Kidney epithelial cell (primary cell): ENCODE results near the gene AFP. TPM values are rescaled to one million over a fixed set of nuclear protein-coding genes. Genes with fewer than 3 reads are reported as not detected.
A peak's percentile ranks its signal among the peaks of the same experiment; 100 is the strongest.

Experiments
- DNase-seq: peaks from one replicate; pipeline ENCODE4 v3.0.0-alpha.2; 2010; ENCODE audit warnings: low read depth
- H3K27me3 ChIP-seq: 2 replicates; pipeline ENCODE4 v1.6.0; 2011; ENCODE audit warnings: low read length; ENCODE audit not compliant: control insufficient read depth, insufficient read depth
- H3K36me3 ChIP-seq: 2 replicates; pipeline ENCODE4 v1.5.1; 2011; ENCODE audit warnings: low read length; ENCODE audit not compliant: control insufficient read depth, insufficient read depth
- H3K4me3 ChIP-seq: 2 replicates; pipeline ENCODE4 v1.5.1; 2011; ENCODE audit warnings: low read depth, mild to moderate bottlenecking, control low read depth, low read length
- CTCF ChIP-seq: IDR thresholded peaks from 2 replicates; pipeline ENCODE4 v1.5.1; 2011; ENCODE audit warnings: mild to moderate bottlenecking, moderate library complexity, low read length, control low read depth, inconsistent platforms; ENCODE audit not compliant: insufficient read depth, poor library complexity, severe bottlenecking
- total RNA-seq: library from RNA; depleted of rRNA; stranded (reverse); fragments of >200 nt; gene quantifications from 2 replicates; pipeline ENCODE4 v1.2.3, GENCODE V29; 2015

AFP gene
- total RNA-seq, 1 donor from 2014 or later: not detected

- no peak for DNase-seq
- Histone ChIP-seq H3K27me3 (no peaks in the 10 kb centered on the region), H3K4me3 (no peak overlapping the region), H3K36me3 (no peaks in the 10 kb centered on the region)
- TF ChIP-seq CTCF: no peak
Observed at GRCh38 chr4:73429826-73430587, 6.0 kb upstream of the AFP start.

GRCh38 chr4:73431813-73432168 lies 4.2 kb upstream of the AFP start:
- H3K27me3 ChIP-seq: no peaks in the 10 kb centered on the region

GRCh38 chr4:73432169-73433000 lies 3.6 kb upstream of the AFP start:
- Histone ChIP-seq H3K36me3 (no peaks in the 10 kb centered on the region), H3K27me3 (no peaks in the 10 kb centered on the region)
- TF ChIP-seq CTCF: no peak

More at GRCh38 chr4:73431813-73432168, 4.2 kb upstream of the AFP start:
- no peaks in the 10 kb centered on the region for H3K36me3 ChIP-seq
- H3K4me3 ChIP-seq: no peak overlapping the region
- no peak for DNase-seq
- TF ChIP-seq CTCF: no peak

GRCh38 chr4:73433140-73433539 lies 2.9 kb upstream of the AFP start:
- DNase-seq: no peak
- no peak for TF ChIP-seq CTCF
- Histone ChIP-seq H3K36me3 (no peaks in the 10 kb centered on the region), H3K27me3 (no peaks in the 10 kb centered on the region), H3K4me3 (no peak overlapping the region)

More at GRCh38 chr4:73432169-73433000, 3.6 kb upstream of the AFP start:
- H3K4me3 ChIP-seq: no peak overlapping the region
- no peak for DNase-seq

GRCh38 chr4:73434311-73434710 lies 1.7 kb upstream of the AFP start:
- H3K4me3 ChIP-seq: no peak overlapping the region
- H3K36me3 ChIP-seq: no peaks in the 10 kb centered on the region
- DNase-seq: no peak
- peak; percentile 50 for TF ChIP-seq CTCF
- no peaks in the 10 kb centered on the region for H3K27me3 ChIP-seq
